ENCODE measurements around the gene CCSAP. TPM values are rescaled to one million over a fixed set of nuclear protein-coding genes. Genes with fewer than 3 reads are reported as not detected.
A peak's percentile ranks its signal among the peaks of the same experiment; 100 is the strongest.

Gene CCSAP
- total and polyA plus RNA-seq, 2 of the 13 experiments (the other 11 are each of a cell fraction or from before 2014, with no cell fraction given), result 3.7 to 9.0 TPM

- Histone ChIP-seq H3K27me3 (ENCODE audit: control insufficient read depth in 1 of 2, insufficient read depth in 2 of 2, low read length in 2 of 2) (peaks cover 0 to 3% of the 10 kb centered on the region in 2 experiments; a peak in 1 of 5 replicates), H3K36me3 (replicated peaks in 1 of 2; ENCODE audit: control insufficient read depth in 1 of 2, insufficient read depth in 2 of 2, low read length in 2 of 2) (0 out of 5 replicates have a peak, but pooled peaks cover 0 to 6% of the 10 kb centered on the region in 2 experiments), H4K20me1 (ENCODE audit: insufficient read depth, low read length) (peaks cover 15% of the 10 kb centered on the region), H3K4me2 (ENCODE audit: low read depth, low read length) (peak overlapping the region; percentile 98), H3K4me3 (replicated peaks in 1 of 3; ENCODE audit: insufficient read depth in 1 of 3, low read depth in 2 of 3, low read length in 3 of 3) (peak overlapping the region; percentile 76 to 86 (median 81)), H2AFZ (ENCODE audit: low read length) (no peak overlapping the region), H3K9me3 (ENCODE audit: low read length) (peaks cover 9% of the 10 kb centered on the region), H3K79me2 (ENCODE audit: insufficient read depth, low read length) (peaks cover 59% of the 10 kb centered on the region), H3K4me1 (ENCODE audit: insufficient read depth, low read length) (peaks cover 54% of the 10 kb centered on the region), H3K27ac (ENCODE audit: extremely low read length, insufficient read depth, low read length) (peak overlapping the region; percentile 100), H3K9ac (ENCODE audit: insufficient read depth, low read depth, low read length) (peak overlapping the region; percentile 95)
- CTCF ChIA-PET (ENCODE audit: low intra/inter-chr PET ratio, low total read pairs), result no interaction called here
- intact Hi-C loops (cut with micrococcal nuclease; ENCODE audit: unreplicated experiment), result loop anchor here (2.0 kb wide), 1 partner anchor 71 kb away; the partner anchor contains the start of gene CCSAP
- in situ Hi-C loops (cut with HindIII; ENCODE audit: extremely low pct_ligation_motif_present, low pct_unique_long_range_greater_than_20kb), result no loop called here
- DNase-seq (ENCODE audit: low spot score) (peak; percentile 28), FAIRE-seq (peak; percentile 64), ATAC-seq (peak; percentile 6)
- WGBS (ENCODE audit: low lambda C conversion rate), result 1% methylated on average over 14 of the region's 32 CpGs
- no TSS peak for BruUV-seq (replicated peaks)
- POLR2A ChIA-PET, result interaction anchor here (0.6 to 2.7 kb wide), 8 partner anchors 13 to 287 kb away, joined by 3 to 21 read pairs (median 4); partner anchors contain the start of genes ABCB10, CCSAP and NUP133
- TF ChIP-seq ZNF503 (CRISPR knock-in tag; IDR thresholded peaks at IDR 0.05), result 0 out of 2 replicates have a peak, but pooled peaks have one; percentile 10
- no peak for TF ChIP-seq ZNF235 (CRISPR knock-in tag; IDR thresholded peaks at IDR 0.05; ENCODE audit: borderline replicate concordance)
- TF ChIP-seq EHMT2 (IDR thresholded peaks at IDR 0.05; ENCODE audit: borderline replicate concordance, low read depth, low read length), result no peak
- TF ChIP-seq ZNF280B (CRISPR knock-in tag; IDR thresholded peaks at IDR 0.05; ENCODE audit: borderline replicate concordance), result no peak
- TF ChIP-seq ZKSCAN1 (IDR thresholded peaks at IDR 0.05; ENCODE audit: low read length), result no peak
- 0 out of 2 replicates have a peak, but pooled peaks have one; percentile 56 for TF ChIP-seq AKNA (CRISPR knock-in tag; IDR thresholded peaks at IDR 0.05; ENCODE audit: borderline replicate concordance)
- TF ChIP-seq ESRRA (CRISPR knock-in tag; IDR thresholded peaks at IDR 0.05; ENCODE audit: low read depth), result no peak
- TF ChIP-seq RXRB (CRISPR knock-in tag; IDR thresholded peaks at IDR 0.05; ENCODE audit: borderline replicate concordance), result no peak
- TF ChIP-seq FOXA3 (CRISPR knock-in tag; IDR thresholded peaks at IDR 0.05), result 0 out of 2 replicates have a peak, but pooled peaks have one; percentile 5
- no peak for TF ChIP-seq PCBP2 (optimal IDR thresholded peaks at IDR 0.05; ENCODE audit: low read depth, low read length, poor library complexity, severe bottlenecking)
- TF ChIP-seq ZNF546 (CRISPR knock-in tag; conservative IDR thresholded peaks at IDR 0.05), result 0 out of 2 replicates have a peak, but pooled peaks have one; percentile 1
Observed at GRCh38 chr1:229271448-229272159, 71.2 kb downstream of the CCSAP start.
